NCI-H2196 (cell line): Measurements from ENCODE around the gene IL13.

Experiments
- DNase-seq: peaks from one replicate; lab custom pipeline; 2025; ENCODE audit not compliant: unreplicated experiment; lab: John Stamatoyannopoulos, UW

Gene IL13

DNA sequence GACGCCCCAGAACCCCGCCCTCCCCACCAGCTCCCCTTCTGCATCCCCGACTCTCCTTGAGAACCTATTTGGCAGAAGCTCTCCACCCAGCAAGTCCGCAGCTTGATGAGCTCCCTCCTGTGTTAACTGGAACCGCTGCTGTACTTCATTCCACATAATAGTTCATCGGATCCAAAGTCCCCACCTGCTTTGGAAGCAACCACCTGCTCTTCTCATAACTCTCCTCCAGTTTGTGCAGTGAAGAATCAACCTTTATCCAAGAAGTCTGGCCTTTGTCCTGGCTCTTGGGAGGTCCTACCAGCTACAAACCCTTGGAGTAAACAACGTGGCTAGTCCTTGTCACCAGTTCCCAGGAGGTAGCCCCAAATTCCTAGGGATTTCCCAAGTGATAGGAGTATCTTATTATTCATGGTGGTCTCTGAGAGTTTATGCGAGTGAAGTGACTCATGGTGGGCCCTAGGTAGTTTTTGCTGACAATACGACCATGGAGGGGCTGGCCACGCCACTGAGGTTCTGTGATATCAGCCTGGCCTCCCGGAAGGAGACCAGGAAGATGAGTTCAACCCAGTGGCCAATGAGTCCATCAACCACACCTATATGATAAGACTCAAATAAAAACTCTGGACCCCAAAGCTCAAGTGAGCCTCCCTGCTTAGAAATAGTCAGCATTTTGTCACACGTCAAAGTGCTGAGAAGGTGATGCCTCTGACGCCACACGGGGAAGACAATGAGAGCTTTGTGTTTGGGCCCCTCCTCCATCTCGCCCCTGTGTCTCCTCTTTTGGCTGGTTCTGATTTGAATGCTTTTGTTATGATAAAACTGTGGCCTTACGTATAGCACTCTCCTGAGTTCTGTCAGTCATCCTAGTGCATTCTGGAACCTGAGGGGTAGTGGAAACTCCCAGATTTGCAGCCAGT, 12.3 kb downstream of the IL13 start:
- DNase-seq = no peak

DNA sequence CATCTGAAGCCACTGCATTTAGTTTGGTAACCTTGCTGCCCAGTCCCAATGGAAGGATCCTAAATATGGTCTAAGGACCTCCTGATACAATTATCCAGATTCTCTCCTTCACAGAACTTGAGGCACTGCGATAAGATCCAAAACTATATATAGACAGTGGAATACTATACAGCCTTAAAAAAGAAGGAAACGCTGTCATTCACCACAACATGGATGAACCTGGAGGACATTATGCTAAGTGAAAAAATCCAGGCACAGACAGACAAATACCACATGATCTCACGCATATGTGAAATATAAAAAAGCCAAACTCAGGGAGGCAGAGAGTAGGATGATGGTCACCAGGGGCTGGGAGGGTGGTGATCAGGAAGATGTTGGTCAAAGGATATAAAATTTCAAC, 13.0 kb downstream of the IL13 start:
- no peak for DNase-seq

DNA sequence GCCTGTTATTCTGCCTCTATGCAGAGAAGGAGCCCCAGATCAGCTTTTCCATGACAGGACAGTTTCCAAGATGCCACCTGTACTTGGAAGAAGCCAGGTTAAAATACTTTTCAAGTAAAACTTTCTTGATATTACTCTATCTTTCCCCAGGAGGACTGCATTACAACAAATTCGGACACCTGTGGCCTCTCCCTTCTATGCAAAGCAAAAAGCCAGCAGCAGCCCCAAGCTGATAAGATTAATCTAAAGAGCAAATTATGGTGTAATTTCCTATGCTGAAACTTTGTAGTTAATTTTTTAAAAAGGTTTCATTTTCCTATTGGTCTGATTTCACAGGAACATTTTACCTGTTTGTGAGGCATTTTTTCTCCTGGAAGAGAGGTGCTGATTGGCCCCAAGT, 15.5 kb downstream of the IL13 start:
- no peak for DNase-seq

DNA sequence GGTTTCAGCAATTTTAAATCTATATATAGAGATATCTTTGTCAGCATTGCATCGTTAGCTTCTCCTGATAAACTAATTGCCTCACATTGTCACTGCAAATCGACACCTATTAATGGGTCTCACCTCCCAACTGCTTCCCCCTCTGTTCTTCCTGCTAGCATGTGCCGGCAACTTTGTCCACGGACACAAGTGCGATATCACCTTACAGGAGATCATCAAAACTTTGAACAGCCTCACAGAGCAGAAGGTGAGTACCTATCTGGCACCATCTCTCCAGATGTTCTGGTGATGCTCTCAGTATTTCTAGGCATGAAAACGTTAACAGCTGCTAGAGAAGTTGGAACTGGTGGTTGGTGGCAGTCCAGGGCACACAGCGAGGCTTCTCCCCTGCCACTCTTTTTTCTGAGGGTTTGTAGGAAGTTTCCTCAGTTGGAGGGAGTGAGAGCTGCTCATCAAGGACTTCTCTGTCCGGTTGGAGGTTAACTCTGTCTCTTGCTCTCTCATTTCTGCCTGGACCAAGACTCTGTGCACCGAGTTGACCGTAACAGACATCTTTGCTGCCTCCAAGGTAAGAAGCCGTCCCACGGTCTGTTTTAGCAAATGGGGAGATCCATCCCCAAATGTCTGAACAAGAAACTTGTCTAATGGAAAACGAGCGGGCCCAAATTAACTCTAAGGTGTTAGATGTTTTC, 16.1 kb downstream of the IL13 start, which contains the start of gene IL4:
TSS of gene IL4 (plus strand) at position 51 of the 692 bp plus-strand sequence. CDS start at position 113, 62 bp downstream.
- no peak for DNase-seq

DNA sequence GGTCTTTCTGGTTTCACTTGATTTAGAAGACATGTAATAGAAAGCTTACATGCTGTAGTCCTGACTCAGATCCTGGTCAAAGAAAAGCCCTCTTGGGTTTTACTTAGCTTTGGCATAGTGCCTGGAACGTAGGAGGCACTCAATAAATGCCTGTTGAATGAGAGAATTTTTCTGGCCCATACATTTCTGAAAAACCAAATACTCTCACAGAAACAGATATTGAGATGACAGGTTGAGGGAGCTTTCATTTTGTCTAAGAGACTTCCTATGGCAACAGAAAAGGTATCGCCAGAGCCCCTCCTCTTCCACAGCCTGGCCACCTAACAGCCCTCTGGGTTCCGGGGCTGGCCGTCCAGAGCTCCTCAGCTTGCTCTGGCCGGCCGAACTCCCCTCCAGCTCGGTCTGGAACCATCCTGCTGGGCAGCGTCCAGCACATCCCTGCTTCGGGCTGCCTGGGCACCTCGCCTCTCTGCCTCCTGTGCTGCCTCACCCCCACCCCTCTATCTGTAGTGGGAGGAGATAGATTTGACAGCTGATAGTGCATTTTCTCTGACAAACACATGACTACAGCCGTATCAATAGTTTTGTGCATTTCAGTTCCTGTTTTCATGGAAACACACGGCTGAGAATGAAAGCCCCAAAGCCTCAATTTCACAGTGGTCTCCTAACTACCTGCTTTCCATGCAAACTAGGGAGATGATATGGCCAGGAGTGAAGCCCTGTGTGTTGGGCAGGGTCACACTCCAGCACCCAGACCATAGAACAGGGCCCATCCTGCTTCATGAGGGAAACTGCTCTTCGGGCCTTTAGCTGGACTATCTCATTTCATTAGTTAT, 16.9 kb downstream of the IL13 start:
- DNase-seq = peak; percentile 14

DNA sequence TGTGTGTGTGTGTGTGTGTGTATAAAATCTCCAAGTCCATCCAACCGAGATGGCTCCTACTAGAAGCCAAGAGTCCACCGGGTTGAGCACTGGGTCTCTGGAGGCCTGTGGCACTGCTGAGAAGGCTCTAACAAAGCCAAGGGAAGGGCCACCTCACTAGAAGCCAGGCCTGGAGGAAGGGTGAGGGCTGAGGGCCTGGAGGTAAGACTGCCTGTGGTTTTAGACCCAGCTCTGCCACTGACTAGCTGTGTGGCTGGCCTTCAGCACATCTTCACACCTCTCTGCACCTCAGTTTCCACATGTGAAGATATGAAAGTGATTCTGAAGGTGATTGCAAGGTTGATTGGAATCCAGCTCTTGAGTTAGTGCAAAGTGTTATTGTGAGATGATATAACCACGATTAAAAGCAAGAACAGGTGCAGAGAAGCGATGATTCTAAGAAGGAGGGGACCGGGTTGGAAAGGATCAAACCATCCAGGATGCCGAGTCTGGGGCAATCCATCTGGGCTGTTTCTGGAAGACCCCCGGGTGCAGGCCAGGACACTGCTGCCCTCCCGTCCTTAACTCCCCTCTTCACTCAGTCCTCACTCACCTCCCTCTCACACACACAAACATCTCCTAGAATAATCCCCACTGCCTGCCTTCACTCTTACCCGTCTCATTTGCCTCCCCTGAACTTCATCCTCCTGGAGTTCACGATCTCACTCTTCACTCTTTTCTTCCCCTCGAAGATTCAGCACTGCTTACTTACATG, 18.1 kb downstream of the IL13 start:
- DNase-seq = no peak

DNA sequence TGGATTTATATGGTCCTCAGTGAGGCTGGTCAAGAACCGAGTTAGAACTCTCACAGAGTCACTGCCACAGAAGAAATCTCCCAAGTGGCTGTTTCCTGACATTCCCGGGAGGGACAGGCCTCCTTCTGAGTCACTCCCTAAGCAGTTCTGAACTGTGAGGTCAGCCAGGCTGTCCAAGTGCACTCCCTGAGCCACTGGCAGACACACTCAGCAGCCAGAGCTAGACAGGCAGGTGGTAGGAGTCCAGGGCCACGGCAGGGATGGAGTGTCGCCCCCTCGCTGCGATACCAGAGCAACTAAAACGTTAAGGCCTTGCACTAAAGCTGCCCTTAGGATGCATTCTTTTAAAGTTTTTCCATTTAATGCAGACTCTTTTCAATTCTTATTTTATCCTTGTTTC, 19.2 kb downstream of the IL13 start:
- DNase-seq = no peak

DNA sequence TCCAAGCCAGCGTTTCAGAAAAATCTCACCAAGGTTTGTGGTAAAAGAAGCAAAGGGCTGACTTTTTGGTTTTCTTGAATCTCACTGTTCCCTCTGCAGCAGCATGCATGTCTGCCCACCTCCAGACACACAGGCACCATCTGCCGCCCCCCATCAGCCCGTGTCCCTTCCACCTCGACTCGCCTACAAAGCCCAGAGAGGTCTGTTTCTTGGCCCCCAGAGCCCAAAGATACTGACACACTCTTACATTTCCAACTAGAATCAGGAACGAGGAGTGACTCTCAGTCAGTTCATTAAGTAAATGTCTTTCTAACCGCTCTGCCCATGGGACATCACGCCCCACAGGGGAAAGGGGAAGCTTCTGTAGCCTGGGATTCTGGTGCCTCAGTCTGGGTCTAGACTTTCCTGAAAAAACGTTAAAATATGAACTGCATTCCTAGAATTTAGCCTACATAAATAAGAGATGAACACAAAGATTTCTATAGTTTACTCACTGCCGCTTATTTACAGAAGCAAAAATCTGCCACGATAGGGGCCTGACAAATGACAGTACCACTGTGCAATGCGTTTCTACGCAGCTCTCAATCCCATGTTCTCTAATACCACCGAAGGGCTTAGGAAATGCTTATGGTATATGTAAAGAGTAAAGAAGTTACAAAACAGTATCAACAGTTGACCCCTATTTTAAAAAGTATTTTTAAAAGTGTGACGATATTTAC, 19.9 kb downstream of the IL13 start:
- no peak for DNase-seq

DNA sequence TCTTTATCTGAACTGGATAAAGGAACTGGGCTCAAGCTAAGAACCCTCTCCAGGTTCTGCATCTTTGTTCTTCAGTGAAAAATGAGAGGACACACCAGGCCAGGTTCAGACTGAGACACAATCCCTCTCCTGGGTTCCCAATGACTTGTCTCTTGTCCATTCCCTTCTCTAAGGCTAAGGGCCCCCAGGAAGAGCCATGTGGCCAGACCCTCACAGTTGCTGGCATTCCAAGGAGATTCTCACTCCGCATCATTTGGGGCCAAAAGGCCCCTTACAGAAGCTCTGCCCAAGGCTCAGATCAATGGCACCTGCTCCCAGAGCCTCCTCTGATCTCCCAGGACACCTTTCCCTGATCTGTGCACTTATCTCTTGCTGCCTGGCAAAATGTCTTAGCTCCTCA, 20.8 kb downstream of the IL13 start:
- DNase-seq = no peak

DNA sequence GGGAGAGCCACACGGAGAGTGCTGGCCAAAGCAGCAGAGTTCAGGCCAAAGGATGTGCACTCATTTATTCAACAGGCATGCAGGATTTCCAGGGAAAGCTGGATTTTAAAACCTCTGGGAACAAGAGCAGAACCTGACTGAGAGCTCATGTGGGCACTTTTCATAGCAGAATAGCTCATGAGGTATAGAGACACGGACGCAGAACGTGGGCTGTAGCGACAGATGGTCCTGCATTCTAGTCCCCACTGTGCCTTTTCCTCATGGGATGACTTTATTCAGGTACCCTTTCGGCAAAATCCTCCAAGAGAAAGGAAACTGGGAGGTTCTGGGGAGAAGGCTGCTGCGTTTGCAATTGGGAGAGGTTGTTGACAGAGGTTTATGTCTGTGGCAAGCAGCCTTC, 21.2 kb downstream of the IL13 start:
- no peak for DNase-seq

DNA sequence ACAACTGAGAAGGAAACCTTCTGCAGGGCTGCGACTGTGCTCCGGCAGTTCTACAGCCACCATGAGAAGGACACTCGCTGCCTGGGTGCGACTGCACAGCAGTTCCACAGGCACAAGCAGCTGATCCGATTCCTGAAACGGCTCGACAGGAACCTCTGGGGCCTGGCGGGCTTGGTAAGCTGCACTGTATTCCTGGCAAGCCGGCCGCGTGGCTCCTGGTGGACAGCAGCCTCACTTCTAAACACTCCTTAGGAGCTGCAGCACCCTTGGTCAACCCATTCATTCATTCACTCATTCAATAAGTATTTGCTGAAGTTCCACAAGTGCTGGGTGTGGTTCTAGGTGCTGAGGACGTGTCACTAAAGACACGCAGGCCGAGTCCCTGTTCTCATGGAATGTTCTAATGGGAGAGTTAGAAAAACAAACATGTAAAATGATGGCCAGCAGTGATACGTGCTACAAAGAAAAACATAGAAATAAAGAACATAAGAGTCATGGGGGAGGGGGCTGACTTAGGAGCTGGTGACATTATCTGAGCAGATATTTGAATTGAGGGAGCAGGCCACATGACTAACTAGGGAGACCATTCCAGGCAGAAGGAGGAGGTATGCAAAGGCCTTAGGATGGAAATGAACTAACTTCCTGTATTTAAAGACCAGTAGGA, 21.9 kb downstream of the IL13 start:
- no peak for DNase-seq

DNA sequence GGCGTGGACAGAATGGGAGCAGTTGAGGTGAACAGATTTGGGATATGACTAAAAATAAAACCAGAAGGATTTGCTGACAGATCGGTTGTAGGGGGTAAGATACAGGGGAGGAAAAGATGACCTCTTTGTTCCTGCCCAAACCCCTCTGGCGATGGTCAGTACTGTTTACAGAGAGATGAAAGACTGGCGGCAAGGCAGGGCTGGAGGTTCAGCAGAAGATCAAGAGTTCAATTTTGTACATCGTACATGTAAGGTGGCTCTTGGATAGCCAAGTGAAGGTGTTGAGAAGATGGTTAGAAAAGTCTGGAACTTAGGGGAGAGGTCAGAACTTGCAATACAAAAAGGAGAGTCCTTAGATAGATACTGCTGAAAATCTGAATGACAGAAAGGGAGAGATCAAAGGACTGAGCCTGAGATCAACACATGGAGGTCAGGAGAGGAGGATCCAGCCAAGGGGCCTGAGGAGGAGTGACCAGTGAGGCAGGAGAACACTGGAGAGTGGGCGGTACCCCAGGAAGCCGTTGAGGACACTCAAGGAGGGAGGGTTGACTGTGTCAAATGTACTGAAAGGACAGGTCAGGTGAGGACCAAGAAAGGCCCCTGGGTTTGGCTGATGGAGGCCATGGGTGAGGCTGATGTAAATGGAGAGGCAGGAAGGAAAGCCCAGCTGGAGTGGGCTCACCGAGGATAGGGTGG, 23.0 kb downstream of the IL13 start:
- DNase-seq = no peak

DNA sequence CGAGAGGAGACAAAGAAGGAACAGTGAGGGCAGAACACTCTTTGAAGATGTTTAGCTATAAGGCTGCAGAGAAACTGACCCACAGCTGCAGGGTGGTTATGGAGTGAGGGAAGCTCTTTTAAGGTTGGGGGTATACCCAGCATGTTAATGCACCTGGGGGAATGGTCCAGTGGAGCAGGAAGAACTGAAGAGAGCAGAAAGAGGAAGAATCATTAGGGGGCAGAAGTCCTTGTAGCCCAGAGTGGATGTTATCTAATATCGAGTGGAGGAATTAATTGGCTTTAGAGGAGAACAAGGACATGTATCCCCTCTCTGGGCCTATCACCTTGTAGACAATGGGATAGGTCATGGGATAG, 23.5 kb downstream of the IL13 start:
- no peak for DNase-seq

DNA sequence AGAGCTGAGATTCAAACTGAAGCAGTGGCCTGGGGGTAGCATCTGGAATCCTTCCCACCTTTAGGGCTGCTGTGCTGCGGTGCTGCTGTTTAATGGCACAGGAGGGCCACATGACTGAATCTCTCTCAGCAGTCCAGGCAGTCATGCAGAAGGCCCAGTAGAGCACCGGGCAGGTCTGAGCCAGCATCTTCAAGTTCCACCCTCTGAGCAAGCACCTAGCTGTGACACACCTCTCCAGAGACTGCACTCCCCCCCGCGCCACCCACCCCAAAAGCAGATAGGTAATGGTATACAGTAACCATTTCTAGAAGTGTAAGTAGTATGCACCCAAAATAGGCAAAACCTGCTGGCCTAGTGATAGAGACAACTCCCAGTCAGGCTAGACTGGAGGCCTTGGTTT, 24.0 kb downstream of the IL13 start:
- DNase-seq = no peak

DNA sequence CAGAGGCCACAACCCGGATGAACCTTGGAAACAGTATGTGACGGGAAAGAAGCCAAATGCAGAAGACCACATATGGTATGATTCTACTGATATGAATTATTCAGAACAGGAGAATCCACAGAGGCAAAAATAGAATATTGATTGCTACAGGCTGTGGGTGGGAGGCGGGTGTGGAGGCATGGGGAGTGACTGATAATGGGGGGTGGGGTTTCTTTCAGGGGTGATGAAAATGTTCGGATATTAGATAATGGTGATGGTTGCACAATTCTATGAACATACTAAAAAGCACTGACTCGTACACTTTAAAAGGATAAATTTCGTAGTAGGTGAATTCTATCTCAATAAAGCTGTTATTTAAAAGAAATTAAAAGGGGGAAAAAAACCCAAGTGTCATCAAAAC, 26.5 kb downstream of the IL13 start:
- no peak for DNase-seq

DNA sequence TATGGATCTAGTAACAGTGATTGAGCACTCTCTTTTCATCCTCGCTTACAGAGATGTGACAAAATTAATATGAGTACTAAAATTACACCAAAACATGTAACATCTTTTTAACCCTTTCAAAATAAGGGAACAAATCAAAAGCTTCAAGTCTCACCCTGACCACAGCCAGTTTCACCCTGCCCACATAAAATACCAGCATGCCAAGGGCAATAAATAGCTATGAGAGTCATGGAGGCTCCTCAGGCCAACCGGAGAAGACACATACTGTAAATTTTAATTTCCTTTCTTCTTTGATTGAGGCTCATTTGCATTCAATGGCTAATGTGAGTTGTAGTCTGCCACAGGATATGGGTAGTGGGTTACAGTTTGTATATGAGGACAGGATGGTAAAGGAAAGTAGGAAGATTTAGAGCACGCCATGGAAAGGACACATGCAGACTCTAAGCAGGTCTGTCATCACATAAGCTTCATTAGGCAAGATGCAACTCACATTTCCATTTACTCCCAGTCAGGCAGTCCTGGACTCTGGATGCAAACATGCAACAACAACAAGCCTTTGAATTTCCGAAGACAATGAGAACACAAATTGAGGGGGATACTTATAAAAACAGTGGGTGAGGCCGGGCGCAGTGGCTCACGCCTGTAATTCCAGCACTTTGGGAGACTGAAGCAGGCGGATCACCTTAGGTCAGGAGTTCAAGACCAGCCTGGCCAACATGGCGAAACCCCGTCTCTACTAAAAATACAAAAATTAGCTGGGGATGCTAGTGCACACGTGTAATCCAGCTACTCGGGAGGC, 27.1 kb downstream of the IL13 start:
- DNase-seq = no peak

DNA sequence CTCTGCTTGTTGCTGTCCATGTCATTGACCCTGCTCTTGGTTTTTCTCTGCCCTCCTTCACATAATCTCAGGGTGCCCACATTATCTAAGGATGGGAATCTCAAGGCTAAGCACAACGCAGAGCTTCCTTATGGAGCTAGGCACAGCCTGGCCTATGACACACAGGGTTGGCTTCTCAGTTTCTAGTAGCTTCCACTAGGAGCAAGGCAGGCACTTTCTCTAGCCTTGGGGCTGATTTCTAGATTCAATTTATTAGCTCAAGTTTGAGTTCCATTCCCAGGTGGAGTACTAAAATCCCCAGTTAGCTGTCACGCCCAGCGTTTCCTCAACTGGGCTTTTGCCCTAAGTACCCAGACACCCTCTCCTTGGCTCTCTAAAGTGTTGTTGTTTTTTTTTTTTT, 28.2 kb downstream of the IL13 start:
- DNase-seq = no peak

DNA sequence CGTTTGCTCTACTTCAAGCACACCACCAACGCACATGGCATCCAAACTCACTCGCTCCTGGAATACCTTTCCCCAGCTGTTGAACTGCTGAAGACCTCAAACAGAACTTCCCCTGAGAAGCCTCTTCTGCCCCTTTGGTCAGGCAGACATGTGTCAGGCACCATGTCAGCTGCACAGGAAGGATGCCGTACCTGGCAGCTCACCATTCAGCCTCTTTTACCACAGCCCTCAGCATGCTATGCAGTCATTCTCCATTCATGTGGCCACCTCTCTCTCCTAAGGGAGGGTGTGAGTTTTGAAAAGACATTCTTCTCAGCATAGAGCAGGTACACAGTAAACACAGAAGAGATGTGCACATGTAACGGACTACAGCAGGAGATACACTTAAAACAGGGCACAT, 30.0 kb downstream of the IL13 start:
- DNase-seq = no peak
